HG02798 (cell line): ENCODE results near the gene EPN3.

Experiments used
- ATAC-seq: cut with Tn5 transposase; IDR thresholded peaks from one replicate; pipeline ENCODE4 v1.9.1; 2021; ENCODE audit warnings: mild to moderate bottlenecking; ENCODE audit not compliant: unreplicated experiment, poor library complexity

The EPN3 gene

GRCh38 chr17:50562242-50563091, 29.9 kb downstream of the EPN3 start:
- ATAC-seq: no peak

GRCh38 chr17:50563092-50563511, 30.6 kb downstream of the EPN3 start:
- no peak for ATAC-seq

- ATAC-seq: no peak
These were observed 32.4 kb downstream of the EPN3 start for GRCh38 chr17:50564916-50565315.

- ATAC-seq: no peak
These were observed 33.1 kb downstream of the EPN3 start for GRCh38 chr17:50565402-50566350.

GRCh38 chr17:50566886-50567285, 34.4 kb downstream of the EPN3 start:
- no peak for ATAC-seq

GRCh38 chr17:50568659-50569058, 36.1 kb downstream of the EPN3 start:
- no peak for ATAC-seq

- no peak for ATAC-seq
These were observed 37.1 kb downstream of the EPN3 start for GRCh38 chr17:50569592-50569991.

- ATAC-seq: no peak
These were observed 37.5 kb downstream of the EPN3 start for GRCh38 chr17:50570032-50570431.

- ATAC-seq: no peak
These were observed 38.0 kb downstream of the EPN3 start for GRCh38 chr17:50570528-50570927.

- no peak for ATAC-seq
These were observed 39.1 kb downstream of the EPN3 start for GRCh38 chr17:50571681-50572080.

- no peak for ATAC-seq
These were observed 40.0 kb downstream of the EPN3 start for GRCh38 chr17:50572541-50572940.

- ATAC-seq: no peak
These were observed 41.5 kb downstream of the EPN3 start for GRCh38 chr17:50573866-50574611.

GRCh38 chr17:50575581-50576210, 43.2 kb downstream of the EPN3 start:
- no peak for ATAC-seq

GRCh38 chr17:50576864-50577263, 44.3 kb downstream of the EPN3 start:
- ATAC-seq: no peak

- ATAC-seq: no peak
These were observed 45.0 kb downstream of the EPN3 start for GRCh38 chr17:50577451-50577954.

- ATAC-seq: no peak
These were observed 45.6 kb downstream of the EPN3 start for GRCh38 chr17:50578173-50578572.

- ATAC-seq: no peak
These were observed 46.9 kb downstream of the EPN3 start for GRCh38 chr17:50579399-50579798.

- ATAC-seq: no peak
These were observed 48.1 kb downstream of the EPN3 start for GRCh38 chr17:50580646-50581045.

GRCh38 chr17:50581316-50581715, 48.8 kb downstream of the EPN3 start:
- ATAC-seq: no peak

GRCh38 chr17:50582741-50583140, 50.2 kb downstream of the EPN3 start:
- ATAC-seq: no peak
